ENCODE measurements around the gene USE1. TPM values are rescaled to one million over a fixed set of nuclear protein-coding genes. Genes with fewer than 3 reads are reported as not detected.

Gene USE1
- total and polyA plus RNA-seq, 9 of the 15 experiments (the other 6 are each of a cell fraction or from before 2014, with no cell fraction given): 17.3 to 52.4 (median 34.0) TPM

GRCh38 chr19:17260842-17261325 lies 45.7 kb downstream of the USE1 start (continued):
- TF ChIP-seq MBD2 (IDR thresholded peaks at IDR 0.05; ENCODE audit: borderline replicate concordance, low read depth) (no peak), KDM5B (IDR thresholded peaks at IDR 0.05; ENCODE audit: insufficient replicate concordance, low read depth, low read length) (peak; percentile 55), HES1 (IDR thresholded peaks at IDR 0.05; ENCODE audit: low read depth) (no peak), GTF2E2 (tag; IDR thresholded peaks at IDR 0.05) (no peak), CTCFL (IDR thresholded peaks at IDR 0.05; ENCODE audit: borderline replicate concordance, insufficient read depth, low read depth, low read length, poor library complexity, severe bottlenecking) (peak; percentile 59), RBM34 (IDR thresholded peaks at IDR 0.05; ENCODE audit: borderline replicate concordance, insufficient read depth, low read length) (no peak), RCOR1 (IDR thresholded peaks at IDR 0.05; ENCODE audit: borderline replicate concordance in 1 of 2, low read depth in 2 of 2, low read length in 2 of 2) (peak; percentile 34 to 92; a peak in 3 of 4 replicates), ZKSCAN1 (IDR thresholded peaks at IDR 0.05; ENCODE audit: low read depth, low read length) (no peak), ZNF398 (CRISPR knock-in tag; IDR thresholded peaks at IDR 0.05) (no peak), C11orf30 (IDR thresholded peaks at IDR 0.05; ENCODE audit: low read depth) (no peak), MLX (CRISPR knock-in tag; conservative IDR thresholded peaks at IDR 0.05) (no peak), NCOA1 (IDR thresholded peaks at IDR 0.05; ENCODE audit: low read depth) (no peak), ATF3 (IDR thresholded peaks at IDR 0.05) (no peak), ATF3 (CRISPR knock-in tag; conservative IDR thresholded peaks at IDR 0.05) (no peak), DIDO1 (tag; IDR thresholded peaks at IDR 0.05; ENCODE audit: low read depth) (no peak), ETV5 (CRISPR knock-in tag; IDR thresholded peaks at IDR 0.05; ENCODE audit: low read depth) (no peak), PKNOX1 (IDR thresholded peaks at IDR 0.05) (0 out of 2 replicates have a peak, but pooled peaks have one; percentile 25), EWSR1 (IDR thresholded peaks at IDR 0.05; ENCODE audit: borderline replicate concordance, low read depth, partially characterized antibody) (no peak), MTA1 (IDR thresholded peaks at IDR 0.05; ENCODE audit: borderline replicate concordance) (no peak), ATF1 (CRISPR knock-in tag; IDR thresholded peaks at IDR 0.05) (no peak), ATF1 (tag; IDR thresholded peaks at IDR 0.05) (peak; percentile 63), EP300 (IDR thresholded peaks at IDR 0.05; ENCODE audit: low read length) (0 out of 2 replicates have a peak, but pooled peaks have one; percentile 19)

All from K562 (cell line).